Measurements from ENCODE around the gene ADD2.

DNA sequence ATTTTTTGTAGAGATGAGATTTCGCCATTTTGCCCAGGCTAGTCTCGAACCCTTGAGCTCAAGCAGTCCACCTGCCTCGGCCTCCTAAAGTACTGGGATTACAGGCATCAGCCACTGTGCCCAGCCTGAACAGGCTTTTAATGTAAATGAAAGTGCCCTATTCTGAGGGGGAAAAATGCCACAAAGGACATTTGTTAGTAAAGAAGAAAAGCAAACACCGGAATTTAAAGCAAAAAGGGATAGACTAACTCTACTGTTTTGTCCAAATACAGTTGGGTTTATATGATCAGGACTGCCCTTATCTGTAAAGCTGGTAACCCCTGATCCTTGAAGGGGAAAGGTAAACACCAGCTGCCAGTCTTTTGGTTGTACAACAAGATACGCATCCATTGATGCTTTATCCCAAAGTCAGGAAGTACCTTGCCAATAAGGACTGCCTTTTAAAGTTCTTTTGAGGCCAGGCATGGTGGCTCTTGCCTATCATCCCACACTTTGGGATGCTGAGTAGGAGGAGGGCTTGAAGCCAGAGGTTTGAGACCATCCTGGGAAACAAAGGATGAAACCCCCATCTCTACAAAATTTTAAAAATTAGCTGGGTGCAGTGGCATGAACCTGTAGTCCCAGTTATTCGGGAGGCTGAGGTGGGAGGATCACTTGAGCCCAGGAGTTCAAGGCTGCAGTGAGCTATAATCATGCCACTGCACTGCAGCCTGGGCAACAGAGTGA is 39.3 kb upstream of the ADD2 start:
- no peak for TF ChIP-seq POLR2A (IDR thresholded peaks at IDR 0.05)
- no peak for TF ChIP-seq CTCF (IDR thresholded peaks at IDR 0.05)

Data from adrenal gland (tissue), 5 donors.